Caco-2 (cell line): ENCODE results near the gene TBCB. TPM values are rescaled to one million over a fixed set of nuclear protein-coding genes. Genes with fewer than 3 reads are reported as not detected.

Experiments
- BruUV-seq: library from RNA; stranded (reverse); fragments of 400-500 nt; replicated peaks from 2 replicates; lab custom pipeline; 2021; lab: Mats Ljungman, UMichigan
- CTCF ChIA-PET: fragments of 300-600 bp; sonication (Branson Sonifier 250); formaldehyde crosslinking; loops from one replicate; lab custom pipeline; 2022; ENCODE audit warnings: antibody characterized with exemption; lab: Charles Lee
- POLR2A ChIA-PET: fragments of 300-600 bp; sonication (Branson Sonifier 250); formaldehyde crosslinking; loops from one replicate; lab custom pipeline; 2022; ENCODE audit warnings: antibody characterized with exemption; lab: Charles Lee
- DNase-seq, 2 experiments: peaks; one replicate each; pipeline versions ENCODE4 v3.0.0 to v3.0.0-alpha.2; 2020 to 2022
- H3K27me3 ChIP-seq: replicated peaks from 2 replicates; pipeline ENCODE4 v1.6.0; 2011; ENCODE audit warnings: low read length; ENCODE audit not compliant: control insufficient read depth, insufficient read depth
- H3K36me3 ChIP-seq: 2 replicates; pipeline ENCODE4 v1.5.1; 2011; ENCODE audit warnings: low read length; ENCODE audit not compliant: control insufficient read depth, insufficient read depth
- H3K4me1 ChIP-seq: fragments of 250-450 bp; sonication (Bioruptor Pico); 2 replicates; pipeline ENCODE4 v1.5.1; 2020; ENCODE audit warnings: mild to moderate bottlenecking
- H3K4me3 ChIP-seq: 2 replicates; pipeline ENCODE4 v1.5.1; 2011; ENCODE audit warnings: low read depth, mild to moderate bottlenecking, control low read depth, low read length
- H3K9me3 ChIP-seq: fragments of 250-450 bp; sonication (Bioruptor Pico); 2 replicates; pipeline ENCODE4 v1.5.1; 2020; ENCODE audit warnings: mild to moderate bottlenecking, moderate library complexity
- H3K27ac Mint-ChIP-seq: one replicate; pipeline ENCODE4 v1.8.0; 2022; ENCODE audit warnings: mixed read lengths; ENCODE audit not compliant: unreplicated experiment
- H3K27me3 Mint-ChIP-seq: one replicate; pipeline ENCODE4 v1.8.0; 2022; ENCODE audit warnings: mixed read lengths; ENCODE audit not compliant: insufficient read depth, unreplicated experiment
- H3K36me3 Mint-ChIP-seq: one replicate; pipeline ENCODE4 v1.8.0; 2022; ENCODE audit warnings: mild to moderate bottlenecking, mixed read lengths; ENCODE audit not compliant: insufficient read depth, unreplicated experiment
- H3K4me1 Mint-ChIP-seq: one replicate; pipeline ENCODE4 v1.8.0; 2022; ENCODE audit warnings: low read depth, mixed read lengths; ENCODE audit not compliant: unreplicated experiment
- H3K4me3 Mint-ChIP-seq: one replicate; pipeline ENCODE4 v1.8.0; 2022; ENCODE audit warnings: mild to moderate bottlenecking, moderate library complexity, mixed read lengths; ENCODE audit not compliant: unreplicated experiment
- H3K9me3 Mint-ChIP-seq: one replicate; pipeline ENCODE4 v1.8.0; 2022; ENCODE audit warnings: mixed read lengths; ENCODE audit not compliant: unreplicated experiment
- intact Hi-C: fragments of 100-400 bp; cut with micrococcal nuclease; formaldehyde crosslinking; loops from one replicate; pipeline ENCODE4 v1.10.0; 2022; ENCODE audit not compliant: unreplicated experiment
- total RNA-seq: library from RNA; stranded (reverse); gene quantifications from 2 replicates; pipeline ENCODE4 v1.2.3, GENCODE V29; 2022
- TF ChIP-seq, protein P1 (sequence below), 2 experiments: fragments of 200-600 bp in 1 of 2; IDR thresholded peaks; 1 replicate in 1 of 2; 2 replicates in 1 of 2; pipeline versions ENCODE4 v1.5.1 to v1.8.0; 2011 to 2022; ENCODE audit warnings: antibody characterized with exemption in 1 of 2, control low read depth in 1 of 2, inconsistent platforms in 1 of 2, low read depth in 1 of 2, low read length in 1 of 2, mild to moderate bottlenecking in 1 of 2, moderate library complexity in 1 of 2; ENCODE audit not compliant: insufficient read depth in 1 of 2, severe bottlenecking in 1 of 2, unreplicated experiment in 1 of 2

TBCB gene
- total RNA-seq, 1 experiment from 2014 or later, result 191 TPM

DNA sequence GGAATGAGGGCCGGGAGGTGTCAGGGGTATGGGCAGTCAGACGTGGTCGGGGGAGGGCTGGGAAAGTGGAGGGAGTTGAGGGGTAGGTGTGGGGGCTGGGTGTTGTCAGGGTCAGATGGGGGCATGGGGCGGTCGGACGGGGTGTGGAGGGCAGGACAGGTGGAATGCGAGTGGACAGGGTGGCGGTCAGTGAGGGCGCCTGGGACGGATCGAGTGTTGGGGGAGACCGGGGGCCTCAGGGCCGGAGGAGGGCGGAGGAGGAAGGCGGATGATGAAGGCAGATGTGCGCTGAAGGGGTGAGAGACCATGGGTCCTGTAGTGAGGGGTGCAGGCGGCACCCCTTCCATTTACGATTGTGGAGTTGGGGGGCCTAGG is 5.7 kb downstream of the TBCB start:
- Histone ChIP-seq H3K36me3 (peaks cover 1% of the 10 kb centered on the region), H3K4me3 (no peak overlapping the region), H3K27me3 (no peaks in the 10 kb centered on the region), H3K9me3 (no peaks in the 10 kb centered on the region), H3K4me1 (peaks cover 12% of the 10 kb centered on the region; the same call in 1 of the 2 replicates)
- intact Hi-C loops, result no loop called here
- H3K27me3 Mint-ChIP-seq, result no peaks in the 10 kb centered on the region
- no peaks in the 10 kb centered on the region for H3K9me3 Mint-ChIP-seq
- no TSS peak for BruUV-seq
- TF ChIP-seq, protein P1, sequence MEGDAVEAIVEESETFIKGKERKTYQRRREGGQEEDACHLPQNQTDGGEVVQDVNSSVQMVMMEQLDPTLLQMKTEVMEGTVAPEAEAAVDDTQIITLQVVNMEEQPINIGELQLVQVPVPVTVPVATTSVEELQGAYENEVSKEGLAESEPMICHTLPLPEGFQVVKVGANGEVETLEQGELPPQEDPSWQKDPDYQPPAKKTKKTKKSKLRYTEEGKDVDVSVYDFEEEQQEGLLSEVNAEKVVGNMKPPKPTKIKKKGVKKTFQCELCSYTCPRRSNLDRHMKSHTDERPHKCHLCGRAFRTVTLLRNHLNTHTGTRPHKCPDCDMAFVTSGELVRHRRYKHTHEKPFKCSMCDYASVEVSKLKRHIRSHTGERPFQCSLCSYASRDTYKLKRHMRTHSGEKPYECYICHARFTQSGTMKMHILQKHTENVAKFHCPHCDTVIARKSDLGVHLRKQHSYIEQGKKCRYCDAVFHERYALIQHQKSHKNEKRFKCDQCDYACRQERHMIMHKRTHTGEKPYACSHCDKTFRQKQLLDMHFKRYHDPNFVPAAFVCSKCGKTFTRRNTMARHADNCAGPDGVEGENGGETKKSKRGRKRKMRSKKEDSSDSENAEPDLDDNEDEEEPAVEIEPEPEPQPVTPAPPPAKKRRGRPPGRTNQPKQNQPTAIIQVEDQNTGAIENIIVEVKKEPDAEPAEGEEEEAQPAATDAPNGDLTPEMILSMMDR (IDR thresholded peaks at IDR 0.05; ENCODE audit: insufficient read depth in 1 of 2, low read depth in 1 of 2, low read length in 1 of 2, severe bottlenecking in 1 of 2, unreplicated experiment in 1 of 2), result no peak
- DNase-seq, result no peak
- H3K36me3 Mint-ChIP-seq, result peaks cover 54% of the 10 kb centered on the region
- no peak overlapping the region for H3K27ac Mint-ChIP-seq
- peaks cover 30% of the 10 kb centered on the region for H3K4me1 Mint-ChIP-seq
- CTCF ChIA-PET, result no interaction called here
- POLR2A ChIA-PET, result no interaction called here
- no peak overlapping the region for H3K4me3 Mint-ChIP-seq

GRCh38 chr19:36121486-36122124 is 6.3 kb downstream of the TBCB start:
- Mint-ChIP-seq H3K9me3 (no peaks in the 10 kb centered on the region), H3K4me3 (no peak overlapping the region), H3K36me3 (peaks cover 48% of the 10 kb centered on the region), H3K4me1 (peaks cover 24% of the 10 kb centered on the region), H3K27ac (no peak overlapping the region), H3K27me3 (no peaks in the 10 kb centered on the region)
- TF ChIP-seq, protein P1 (IDR thresholded peaks at IDR 0.05; ENCODE audit: insufficient read depth in 1 of 2, low read depth in 1 of 2, low read length in 1 of 2, severe bottlenecking in 1 of 2, unreplicated experiment in 1 of 2), result no peak
- peaks cover 1% of the 10 kb centered on the region for H3K36me3 ChIP-seq
- H3K9me3 ChIP-seq, result no peaks in the 10 kb centered on the region
- CTCF ChIA-PET, result no interaction called here
- H3K4me3 ChIP-seq, result no peak overlapping the region
- DNase-seq, result no peak
- H3K27me3 ChIP-seq, result no peaks in the 10 kb centered on the region
- BruUV-seq, result no TSS peak
- POLR2A ChIA-PET, result no interaction called here
- H3K4me1 ChIP-seq, result peaks cover 9% of the 10 kb centered on the region; the same call in 1 of the 2 replicates
- intact Hi-C loops, result no loop called here

- Mint-ChIP-seq H3K4me1 (no peaks in the 10 kb centered on the region), H3K36me3 (peaks cover 19% of the 10 kb centered on the region), H3K27ac (no peak overlapping the region), H3K4me3 (no peak overlapping the region), H3K27me3 (no peaks in the 10 kb centered on the region), H3K9me3 (no peaks in the 10 kb centered on the region)
- intact Hi-C loops, result no loop called here
- Histone ChIP-seq H3K4me1 (peaks cover under 1% of the 10 kb centered on the region; the same call in 1 of the 2 replicates), H3K27me3 (no peaks in the 10 kb centered on the region), H3K4me3 (no peak overlapping the region), H3K9me3 (no peaks in the 10 kb centered on the region), H3K36me3 (no peaks in the 10 kb centered on the region; the same call in 1 of the 2 replicates)
- CTCF ChIA-PET, result no interaction called here
- POLR2A ChIA-PET, result no interaction called here
- BruUV-seq, result no TSS peak
- DNase-seq, result no peak
- TF ChIP-seq, protein P1 (IDR thresholded peaks at IDR 0.05; ENCODE audit: insufficient read depth in 1 of 2, low read depth in 1 of 2, low read length in 1 of 2, severe bottlenecking in 1 of 2, unreplicated experiment in 1 of 2), result no peak
Observed at GRCh38 chr19:36125557-36125956, 10.3 kb downstream of the TBCB start.
